ENCODE results near the gene KIF2A. TPM values are rescaled to one million over a fixed set of nuclear protein-coding genes. Genes with fewer than 3 reads are reported as not detected.
A peak's percentile ranks its signal among the peaks of the same experiment; 100 is the strongest.

The KIF2A gene
- total and polyA plus RNA-seq, 2 of the 8 experiments (the other 6 are each of a cell fraction or from before 2014, with no cell fraction given), result 18.4 to 97.1 TPM

DNA sequence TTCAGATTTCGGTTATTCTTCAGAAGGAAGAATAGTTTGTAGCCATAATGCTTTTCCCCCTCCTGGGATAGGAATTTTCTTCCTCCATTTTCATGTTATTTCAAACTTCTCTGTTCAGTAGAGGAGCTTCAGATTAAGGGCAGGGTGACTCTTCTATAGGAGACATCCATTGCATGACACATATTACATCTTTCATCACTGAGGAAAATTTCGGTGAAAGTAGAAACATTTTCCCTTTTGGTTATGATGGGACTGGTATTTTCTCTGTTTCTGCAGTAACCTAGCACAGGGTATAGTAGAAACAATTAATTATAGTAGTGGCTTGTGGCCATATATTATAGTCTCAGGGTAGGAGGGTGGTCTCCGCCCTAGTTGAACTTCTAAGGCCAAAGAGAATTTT lies 107.7 kb downstream of the KIF2A start:
- no peak overlapping the region for H2AK5ac ChIP-seq (ENCODE audit: low read depth, low read length)
- H3K9ac ChIP-seq (replicated peaks in 1 of 4; ENCODE audit: extremely low read depth in 1 of 4, low read depth in 3 of 4, low read length in 3 of 4), result peak overlapping the region in 3 of 4 experiments; percentile 78 to 99 (median 94); a peak in 4 of 7 replicates
- H3K36me3 ChIP-seq (ENCODE audit: control insufficient read depth in 2 of 4, insufficient read depth in 4 of 4, low read length in 3 of 4), result no peaks in the 10 kb centered on the region
- no peak overlapping the region for H2BK12ac ChIP-seq (ENCODE audit: low read depth, low read length)
- CTCF ChIA-PET (ENCODE audit: partially characterized antibody), result interaction anchor here (0.8 kb wide), 1 partner anchor 12 kb away, joined by 5 read pairs; no protein-coding TSS in a partner anchor
- H2BK5ac ChIP-seq (ENCODE audit: low read depth, low read length), result no peak overlapping the region; the same call in 1 of the 2 replicates
- peaks cover 21 to 59% of the 10 kb centered on the region in 2 experiments for H3K79me2 ChIP-seq (ENCODE audit: control insufficient read depth in 1 of 2, insufficient read depth in 2 of 2, low read length in 2 of 2)
- no peak for TF ChIP-seq SP2 (IDR thresholded peaks at IDR 0.05; ENCODE audit: low read length)
- H3K23ac ChIP-seq (ENCODE audit: insufficient read length), result no peak overlapping the region
- H3K79me1 ChIP-seq (ENCODE audit: low read depth, low read length), result no peaks in the 10 kb centered on the region; the same call in 1 of the 2 replicates
- no peak overlapping the region for H2BK15ac ChIP-seq (ENCODE audit: low read length)
- no peaks in the 10 kb centered on the region for H4K20me1 ChIP-seq (replicated peaks in 1 of 2; ENCODE audit: control insufficient read depth in 1 of 2, insufficient read depth in 2 of 2, low read length in 2 of 2)
- H3K27ac ChIP-seq (ENCODE audit: low read depth, low read length), result no peak overlapping the region
- POLR2A ChIA-PET (ENCODE audit: partially characterized antibody), result interaction anchor here (0.6 to 5.8 kb wide), 6 partner anchors 8 to 1463 kb away, joined by 3 to 78 read pairs (median 4); partner anchors contain the start of gene DIMT1
- no peak overlapping the region for H4K5ac ChIP-seq (ENCODE audit: insufficient read length, low read depth, low read length)
- no peak overlapping the region for H2BK120ac ChIP-seq (replicated peaks; ENCODE audit: low read depth, low read length)
- H4K8ac ChIP-seq (ENCODE audit: extremely low read depth, insufficient read depth, low read length), result no peak overlapping the region
- no peak overlapping the region for H3K56ac ChIP-seq (replicated peaks; ENCODE audit: insufficient read length, low read depth, low read length)
- H3K23me2 ChIP-seq (ENCODE audit: low read depth, low read length), result peaks cover 11% of the 10 kb centered on the region
- H3K4ac ChIP-seq (replicated peaks; ENCODE audit: insufficient read length, low read depth, low read length), result no peak overlapping the region
- DNase-seq (ENCODE audit: low read depth in 1 of 2, low spot score in 2 of 2), result no peak
- peaks cover 0 to 2% (median 0%) of the 10 kb centered on the region in 4 experiments; a peak in 1 of 7 replicates for H3K4me1 ChIP-seq (replicated peaks in 1 of 4; ENCODE audit: control insufficient read depth in 3 of 4, insufficient read depth in 4 of 4, low read length in 3 of 4)
- no peak for FAIRE-seq
- no peaks in the 10 kb centered on the region for H3K27me3 ChIP-seq (replicated peaks in 1 of 4; ENCODE audit: control insufficient read depth in 3 of 4, extremely low read depth in 1 of 4, insufficient read depth in 3 of 4, low read length in 3 of 4)
- H3K14ac ChIP-seq (ENCODE audit: insufficient read length), result no peak overlapping the region
- peak overlapping the region; percentile 82 to 99 (median 92); a peak in 6 of 8 replicates for H3K4me3 ChIP-seq (ENCODE audit: extremely low read depth in 1 of 4, insufficient read depth in 2 of 4, low read depth in 3 of 4, low read length in 4 of 4)
- no peak overlapping the region for H2BK20ac ChIP-seq (ENCODE audit: low read length)
- peak overlapping the region; percentile 91 to 93 for H3K4me2 ChIP-seq (ENCODE audit: insufficient read depth in 1 of 2, low read depth in 2 of 2, low read length in 2 of 2)
- H3K9me3 ChIP-seq (ENCODE audit: insufficient read depth in 2 of 2, low read depth in 1 of 2, low read length in 1 of 2), result no peaks in the 10 kb centered on the region
- no peak overlapping the region for H4K91ac ChIP-seq (replicated peaks; ENCODE audit: insufficient read length, low read length)
- H3K18ac ChIP-seq (ENCODE audit: extremely low read depth, low read length), result no peak overlapping the region
- no peak overlapping the region for H2AFZ ChIP-seq (ENCODE audit: low read length)
- WGBS, 2 experiments (ENCODE audit: extremely low coverage in 1 of 2, insufficient coverage in 1 of 2, insufficient read length in 1 of 2, insufficient replicate concordance in 2 of 2, low coverage in 1 of 2, low lambda C conversion rate in 2 of 2, missing lambda C conversion rate in 1 of 2), result 76% methylated on average over 3 of the region's 3 CpGs; no CpG with 5 or more reads in 1 of the 2 experiments

All from H1 (cell line).